Measurements from ENCODE around the gene EPAS1. TPM values are rescaled to one million over a fixed set of nuclear protein-coding genes. Genes with fewer than 3 reads are reported as not detected.

Gene EPAS1
- total and polyA plus RNA-seq, 2 experiments from 2014 or later = 47.5 to 73.8 TPM

- Histone ChIP-seq H3K9me3 (ENCODE audit: low read depth) (no peaks in the 10 kb centered on the region), H3K4me3 (no peak overlapping the region), H3K9ac (no peak overlapping the region), H3F3A (ENCODE audit: insufficient read depth) (no peaks in the 10 kb centered on the region), H4K20me1 (ENCODE audit: insufficient read depth) (no peaks in the 10 kb centered on the region), H3K79me2 (ENCODE audit: insufficient read depth) (no peaks in the 10 kb centered on the region), H3K27ac (no peak overlapping the region), H3K27me3 (replicated peaks; ENCODE audit: insufficient read depth) (no peaks in the 10 kb centered on the region), H3K36me3 (ENCODE audit: low read depth) (peaks cover 31% of the 10 kb centered on the region), H2AFZ (no peak overlapping the region), H3K9me2 (ENCODE audit: insufficient read depth) (no peaks in the 10 kb centered on the region), H3K4me2 (ENCODE audit: unreplicated experiment) (no peak overlapping the region), H3K4me1 (ENCODE audit: insufficient read depth) (no peaks in the 10 kb centered on the region)
- TF ChIP-seq EZH2 (IDR thresholded peaks at IDR 0.05; ENCODE audit: insufficient read depth, poor library complexity, severe bottlenecking) (no peak), EZH2phosphoT487 (IDR thresholded peaks at IDR 0.05; ENCODE audit: insufficient read depth, low read depth) (no peak)
- WGBS, 2 experiments (ENCODE audit: low coverage in 1 of 2, low lambda C conversion rate in 2 of 2, missing lambda C conversion rate in 2 of 2) = 98 to 99% methylated on average over 12 of the region's 12 CpGs
- in situ Hi-C loops (cut with MboI) = no loop called here
- no peak for DNase-seq
Observed at GRCh38 chr2:46375566-46376125, 78.4 kb downstream of the EPAS1 start.

GRCh38 chr2:46376586-46376985 is 79.4 kb downstream of the EPAS1 start:
- Histone ChIP-seq H4K20me1 (ENCODE audit: insufficient read depth) (no peaks in the 10 kb centered on the region), H3K36me3 (ENCODE audit: low read depth) (peaks cover 26% of the 10 kb centered on the region), H3K4me3 (no peak overlapping the region), H3K27me3 (replicated peaks; ENCODE audit: insufficient read depth) (no peaks in the 10 kb centered on the region), H3K79me2 (ENCODE audit: insufficient read depth) (no peaks in the 10 kb centered on the region), H3K9me3 (ENCODE audit: low read depth) (no peaks in the 10 kb centered on the region), H2AFZ (no peak overlapping the region), H3K9me2 (ENCODE audit: insufficient read depth) (no peaks in the 10 kb centered on the region), H3K9ac (no peak overlapping the region), H3F3A (ENCODE audit: insufficient read depth) (no peaks in the 10 kb centered on the region), H3K27ac (no peak overlapping the region), H3K4me1 (ENCODE audit: insufficient read depth) (no peaks in the 10 kb centered on the region), H3K4me2 (ENCODE audit: unreplicated experiment) (no peak overlapping the region)
- TF ChIP-seq EZH2phosphoT487 (IDR thresholded peaks at IDR 0.05; ENCODE audit: insufficient read depth, low read depth) (no peak), EZH2 (IDR thresholded peaks at IDR 0.05; ENCODE audit: insufficient read depth, poor library complexity, severe bottlenecking) (no peak)
- in situ Hi-C loops (cut with MboI) = no loop called here
- WGBS, 2 experiments (ENCODE audit: low coverage in 1 of 2, low lambda C conversion rate in 2 of 2, missing lambda C conversion rate in 2 of 2) = 70 to 83% methylated on average over 7 of the region's 7 CpGs
- DNase-seq = no peak

GRCh38 chr2:46377101-46377581 is 79.9 kb downstream of the EPAS1 start:
- no peaks in the 10 kb centered on the region for H3F3A ChIP-seq (ENCODE audit: insufficient read depth)

GRCh38 chr2:46377666-46378560 is 80.7 kb downstream of the EPAS1 start:
- Histone ChIP-seq H3K4me1 (ENCODE audit: insufficient read depth) (no peaks in the 10 kb centered on the region), H3F3A (ENCODE audit: insufficient read depth) (no peaks in the 10 kb centered on the region), H3K4me3 (no peak overlapping the region), H3K4me2 (ENCODE audit: unreplicated experiment) (no peak overlapping the region), H4K20me1 (ENCODE audit: insufficient read depth) (no peaks in the 10 kb centered on the region), H2AFZ (no peak overlapping the region), H3K9me3 (ENCODE audit: low read depth) (no peaks in the 10 kb centered on the region), H3K9ac (no peak overlapping the region), H3K9me2 (ENCODE audit: insufficient read depth) (no peaks in the 10 kb centered on the region), H3K79me2 (ENCODE audit: insufficient read depth) (no peaks in the 10 kb centered on the region), H3K36me3 (ENCODE audit: low read depth) (peaks cover 27% of the 10 kb centered on the region), H3K27ac (no peak overlapping the region), H3K27me3 (replicated peaks; ENCODE audit: insufficient read depth) (no peaks in the 10 kb centered on the region)
- DNase-seq = no peak
- TF ChIP-seq EZH2 (IDR thresholded peaks at IDR 0.05; ENCODE audit: insufficient read depth, poor library complexity, severe bottlenecking) = no peak
- TF ChIP-seq EZH2phosphoT487 (IDR thresholded peaks at IDR 0.05; ENCODE audit: insufficient read depth, low read depth) = no peak
- WGBS, 2 experiments (ENCODE audit: low coverage in 1 of 2, low lambda C conversion rate in 2 of 2, missing lambda C conversion rate in 2 of 2) = 93 to 96% methylated on average over 16 of the region's 16 CpGs
- in situ Hi-C loops (cut with MboI) = no loop called here

More at GRCh38 chr2:46377101-46377581, 79.9 kb downstream of the EPAS1 start:
- no peaks in the 10 kb centered on the region for H3K4me1 ChIP-seq (ENCODE audit: insufficient read depth)
- in situ Hi-C loops (cut with MboI) = no loop called here
- TF ChIP-seq EZH2phosphoT487 (IDR thresholded peaks at IDR 0.05; ENCODE audit: insufficient read depth, low read depth) = no peak
- no peak for TF ChIP-seq EZH2 (IDR thresholded peaks at IDR 0.05; ENCODE audit: insufficient read depth, poor library complexity, severe bottlenecking)
- H3K9me3 ChIP-seq (ENCODE audit: low read depth) = no peaks in the 10 kb centered on the region
- 79 to 82% methylated on average over 11 to 12 of the region's 12 CpGs for WGBS, 2 experiments (ENCODE audit: low coverage in 1 of 2, low lambda C conversion rate in 2 of 2, missing lambda C conversion rate in 2 of 2)
- no peak overlapping the region for H2AFZ ChIP-seq
- H3K36me3 ChIP-seq (ENCODE audit: low read depth) = peaks cover 26% of the 10 kb centered on the region
- no peaks in the 10 kb centered on the region for H3K79me2 ChIP-seq (ENCODE audit: insufficient read depth)
- no peak overlapping the region for H3K4me2 ChIP-seq (ENCODE audit: unreplicated experiment)
- H4K20me1 ChIP-seq (ENCODE audit: insufficient read depth) = no peaks in the 10 kb centered on the region
- DNase-seq = no peak
- H3K4me3 ChIP-seq = no peak overlapping the region
- no peak overlapping the region for H3K9ac ChIP-seq
- no peak overlapping the region for H3K27ac ChIP-seq
- no peaks in the 10 kb centered on the region for H3K27me3 ChIP-seq (replicated peaks; ENCODE audit: insufficient read depth)
- H3K9me2 ChIP-seq (ENCODE audit: insufficient read depth) = no peaks in the 10 kb centered on the region
